NOMO-1 (cell line): ENCODE results near the gene ELN.
"Not testable (repeated sequence)": the region's sequence is repeated elsewhere in the genome, so short reads cannot be mapped to it uniquely, and the experiment has no call there.

Experiments
- DNase-seq, 2 experiments: peaks; one replicate each; lab custom pipeline; 2025; ENCODE audit not compliant: unreplicated experiment in 2 of 2; lab: John Stamatoyannopoulos, UW

Gene ELN

DNA sequence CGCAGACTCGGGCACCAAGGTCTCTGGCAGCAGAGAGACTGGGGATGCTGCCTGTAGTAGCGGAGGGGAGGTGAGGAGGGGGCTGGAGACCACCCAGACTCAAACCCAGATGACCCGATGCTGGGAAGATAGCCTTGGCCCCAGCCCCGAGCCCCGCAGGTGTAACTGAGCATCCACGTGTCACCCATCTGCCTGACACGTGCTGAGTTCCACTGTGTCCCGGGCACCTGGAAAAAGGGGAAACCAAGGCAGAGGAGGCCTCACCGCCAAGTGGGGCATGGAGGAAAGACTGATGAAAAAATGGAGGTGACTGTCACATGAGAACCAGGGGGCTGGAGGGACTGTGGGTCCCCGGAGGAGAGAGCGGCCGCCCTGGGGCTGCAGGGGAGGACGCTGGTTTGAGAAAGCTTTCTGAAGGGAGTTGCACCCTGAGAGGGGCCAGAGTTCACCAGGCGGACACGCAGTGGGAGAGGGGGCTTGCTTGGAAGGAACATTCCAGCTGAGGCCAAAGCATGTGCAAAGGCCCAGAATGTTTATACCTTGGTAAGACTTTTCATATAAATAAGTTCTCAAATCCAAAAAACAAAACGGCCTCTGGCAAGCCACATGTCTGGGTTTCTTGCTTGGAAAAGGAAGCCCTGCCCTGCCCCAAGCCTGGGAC, 27.4 kb upstream of the ELN start:
- no peak for DNase-seq

DNA sequence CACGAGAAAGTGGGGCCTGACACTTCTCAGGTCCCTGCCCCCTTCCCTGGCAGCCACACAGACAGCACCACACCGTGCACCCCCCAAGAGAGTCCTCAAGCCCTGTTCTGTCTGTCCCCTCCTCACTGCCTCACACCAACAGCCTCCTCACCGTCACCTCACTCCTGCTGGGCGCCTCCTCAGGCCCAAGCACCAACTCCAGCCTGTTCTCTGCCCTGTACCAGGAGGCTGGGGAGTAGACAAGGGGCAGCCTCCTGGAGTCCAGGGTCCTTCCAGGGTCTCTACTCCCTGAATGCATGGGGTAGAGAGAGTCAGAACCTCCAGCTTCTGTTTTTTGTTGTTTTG, 26.9 kb upstream of the ELN start:
- no peak for DNase-seq

- DNase-seq = peak; percentile 98 to 99
These were observed 25.4 kb upstream of the ELN start for GRCh38 chr7:74002474-74003017.

DNA sequence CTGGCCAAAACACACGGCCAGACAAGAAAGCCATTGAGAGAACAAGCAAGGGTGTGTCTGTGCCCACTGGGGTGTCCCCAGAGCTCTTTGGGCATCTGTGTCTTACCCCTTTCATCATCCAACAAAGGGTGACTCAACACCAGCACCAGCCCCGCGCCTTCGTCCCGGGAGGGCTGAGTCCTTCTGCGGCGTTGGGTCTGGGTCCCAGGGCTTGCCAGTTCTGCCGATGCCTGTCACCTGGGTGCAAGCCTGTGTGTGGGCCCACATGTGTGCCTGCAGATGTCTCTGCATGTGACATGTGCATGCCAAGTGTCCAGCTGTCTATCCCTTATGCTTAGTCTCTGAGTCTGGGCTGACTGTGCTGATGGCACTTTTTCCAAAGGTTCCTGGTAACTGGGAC, 24.4 kb upstream of the ELN start:
- no peak for DNase-seq

DNA sequence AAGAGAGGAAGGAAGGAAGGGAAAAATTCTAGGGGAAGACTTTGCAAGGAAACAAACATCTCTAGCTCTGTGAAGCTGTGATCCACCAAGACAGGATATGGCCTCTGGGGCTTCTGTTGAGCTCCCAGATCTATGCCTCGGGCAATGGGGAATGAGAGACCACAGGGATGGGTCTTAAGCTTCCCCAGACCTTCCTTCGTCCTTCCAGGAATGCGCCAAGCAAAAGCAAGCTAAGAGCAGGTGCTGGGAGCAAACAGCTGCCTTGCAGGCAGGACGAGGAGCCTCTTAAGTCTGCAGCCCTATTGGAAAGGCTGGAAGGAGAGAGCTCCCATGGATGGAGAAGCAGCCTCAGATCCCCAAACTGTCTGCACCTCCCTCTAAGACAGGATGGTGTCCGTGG, 21.9 kb upstream of the ELN start:
- no peak for DNase-seq

DNA sequence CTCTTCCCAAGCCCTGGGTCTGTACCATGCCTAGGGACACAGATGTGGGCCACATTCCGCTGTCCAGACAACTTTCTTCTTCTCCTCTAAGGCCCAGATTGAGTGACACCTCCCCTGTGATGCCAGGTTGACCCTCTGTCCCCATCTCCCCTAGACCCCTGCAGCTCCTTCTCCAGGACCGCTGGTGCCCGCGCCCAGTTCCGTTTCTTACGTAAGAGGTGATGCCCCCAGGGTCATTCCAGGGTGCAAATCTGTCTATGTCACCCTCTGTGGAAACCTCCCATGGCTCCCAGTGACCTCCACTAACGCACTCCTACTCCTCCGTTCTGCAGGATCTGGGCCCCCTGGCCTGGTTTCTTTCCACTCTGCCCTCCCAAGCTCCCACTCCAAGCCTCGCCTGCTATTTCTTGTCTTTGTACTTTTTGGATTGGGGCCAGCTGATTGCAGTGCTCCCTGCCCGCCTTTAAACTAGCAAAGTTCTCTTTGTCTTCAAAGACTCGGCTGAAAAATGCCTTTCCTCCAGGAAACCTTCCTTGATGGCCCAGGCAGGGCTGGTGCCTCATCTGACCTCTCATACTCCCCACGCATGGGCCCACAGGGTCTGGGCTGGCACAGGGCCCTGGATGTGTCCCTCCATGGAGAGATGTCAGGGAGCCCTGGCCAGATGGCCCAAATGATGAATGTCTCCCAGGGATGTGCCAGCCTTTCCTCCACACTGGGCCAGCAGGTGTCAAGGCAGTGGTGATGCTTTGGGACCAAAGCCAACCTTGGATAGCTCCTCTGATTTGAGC, 21.3 kb upstream of the ELN start:
- no peak for DNase-seq

DNA sequence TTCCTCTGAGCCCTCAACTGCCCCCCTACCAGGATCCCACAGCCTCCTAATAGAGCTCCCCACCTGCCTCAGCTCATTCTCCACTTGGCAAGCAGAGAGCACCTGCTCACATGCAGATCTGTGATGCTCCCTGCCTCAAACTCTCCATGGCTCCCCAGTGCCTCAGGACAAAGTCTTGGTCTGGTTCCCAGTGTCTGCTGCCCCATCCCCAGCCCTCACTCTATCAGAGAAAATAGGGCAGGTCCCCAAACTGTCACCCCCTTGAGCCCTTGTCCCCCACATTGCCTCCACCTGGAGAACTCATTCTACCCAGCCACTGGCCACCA, 20.8 kb upstream of the ELN start:
- DNase-seq = no peak

DNA sequence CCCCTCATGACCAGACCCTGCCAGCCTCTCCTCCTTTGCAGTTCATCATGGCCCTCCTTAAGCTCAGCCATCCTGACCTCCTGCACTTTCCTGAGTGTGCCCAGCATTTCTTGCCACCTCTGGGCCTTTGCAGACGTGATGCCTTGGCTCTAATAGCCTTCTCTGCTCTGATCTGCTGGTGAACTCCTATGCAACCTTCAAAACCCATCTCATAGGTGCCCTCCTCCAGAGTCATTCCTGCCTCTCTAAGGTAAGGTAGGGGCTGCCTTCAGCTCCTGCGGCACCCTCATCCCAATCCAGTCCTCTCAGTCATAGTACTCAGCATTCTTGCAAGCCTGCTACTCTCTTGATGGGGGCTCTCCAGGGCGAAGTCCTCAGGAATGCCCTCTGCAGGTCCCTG, 19.3 kb upstream of the ELN start:
- no peak for DNase-seq

GRCh38 chr7:74009719-74010118, 18.3 kb upstream of the ELN start:
- no peak for DNase-seq

GRCh38 chr7:74010407-74010806, 17.6 kb upstream of the ELN start:
- DNase-seq = no peak

DNA sequence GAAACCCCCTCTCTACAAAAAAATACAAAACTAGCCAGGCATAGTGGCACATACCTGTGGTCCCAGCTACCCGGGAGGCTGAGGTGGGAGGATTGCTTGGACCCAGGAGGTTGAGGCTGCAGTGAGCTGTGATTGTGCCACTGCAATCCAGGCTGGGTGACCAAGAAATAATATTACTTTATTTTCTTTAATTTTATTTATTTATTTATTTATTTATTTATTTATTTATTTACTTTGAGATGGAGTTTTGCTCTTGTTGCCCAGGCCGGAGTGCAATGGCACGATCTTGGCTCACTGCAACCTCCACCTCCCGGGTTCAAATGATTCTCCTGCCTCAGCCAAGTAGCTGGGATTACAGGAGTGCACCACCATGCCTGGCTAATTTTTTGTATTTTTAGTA, 16.6 kb upstream of the ELN start:
- not testable (repeated sequence) for DNase-seq

DNA sequence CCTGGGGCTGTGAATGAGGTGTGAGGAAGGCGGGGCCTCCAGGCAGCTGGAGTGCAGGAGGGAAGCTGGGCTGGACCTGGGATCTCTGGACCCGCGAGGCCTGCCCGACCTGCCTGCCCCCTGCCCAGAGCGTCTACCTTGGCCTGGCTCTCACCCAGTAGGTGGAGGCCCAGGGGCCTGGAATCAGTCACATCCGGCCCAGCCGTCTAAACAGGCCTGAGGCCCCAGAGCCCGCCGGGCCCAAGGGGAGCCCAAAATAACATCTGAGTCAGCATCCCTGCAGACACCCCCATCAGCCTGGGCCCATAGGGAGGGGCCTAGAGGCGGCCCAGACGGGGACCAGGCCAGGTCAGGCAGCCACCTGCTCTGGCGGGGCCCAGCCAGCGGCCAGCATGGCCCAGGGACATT, 15.1 kb upstream of the ELN start:
- peak; percentile 88 to 89 for DNase-seq

DNA sequence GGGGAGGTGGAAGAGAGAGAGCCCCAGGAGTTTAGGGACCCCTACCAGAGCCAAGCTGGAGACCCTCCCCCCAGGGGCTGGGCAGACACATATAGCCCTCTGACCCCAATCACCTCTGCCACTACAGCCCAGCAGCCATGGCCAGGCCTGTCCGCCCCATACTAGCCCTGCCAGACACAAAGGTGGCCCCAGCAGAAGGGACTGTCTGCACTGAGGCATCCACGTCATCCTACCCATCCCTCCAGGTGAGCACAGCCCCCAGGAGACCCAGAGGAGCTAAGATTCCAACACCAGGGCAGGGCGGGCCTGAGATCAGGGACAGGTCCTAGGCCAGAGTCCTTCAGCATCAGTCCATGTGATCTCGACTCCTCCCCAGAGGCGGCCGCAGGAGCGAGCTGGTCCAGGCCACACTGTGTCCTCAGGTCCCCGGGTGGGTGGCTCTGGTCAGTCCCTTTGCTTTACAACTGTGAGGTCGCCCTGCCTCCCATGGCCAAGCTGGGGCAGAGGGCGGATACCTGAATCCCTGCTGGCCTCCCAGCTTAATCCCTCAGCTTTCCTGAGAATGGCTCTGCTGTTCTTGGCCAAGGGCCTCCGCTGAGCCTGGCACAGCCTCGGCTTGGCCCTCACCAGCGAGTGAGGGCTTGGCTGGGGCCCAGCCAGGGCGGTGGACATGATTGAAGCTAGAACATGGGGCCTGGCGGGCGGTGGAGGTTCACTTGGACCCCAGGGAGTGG, 14.3 kb upstream of the ELN start:
- no peak for DNase-seq

DNA sequence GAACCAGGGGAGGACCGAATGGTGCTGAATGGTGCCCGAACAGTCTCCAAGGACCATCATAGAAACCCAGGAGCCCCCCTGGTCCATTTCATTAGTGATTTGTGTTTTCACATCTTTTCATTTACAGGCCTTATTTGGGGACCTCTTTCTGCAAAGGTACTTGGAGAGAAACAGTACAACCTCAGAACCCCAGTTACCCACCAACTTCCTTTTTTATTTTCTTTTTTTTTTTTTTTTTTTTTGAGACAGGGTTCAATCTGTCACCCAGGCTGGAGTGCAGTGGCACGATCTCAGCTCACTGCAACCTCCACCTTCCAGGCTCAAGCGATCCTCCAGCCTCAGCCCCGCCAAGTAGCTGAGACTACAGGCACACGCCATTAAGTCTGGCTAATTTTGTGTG, 13.0 kb upstream of the ELN start:
- DNase-seq = peak; percentile 53 to 69

- DNase-seq = no peak
These were observed 12.3 kb upstream of the ELN start for GRCh38 chr7:74015670-74016069.

GRCh38 chr7:74017125-74017524, 10.8 kb upstream of the ELN start:
- DNase-seq = no peak

DNA sequence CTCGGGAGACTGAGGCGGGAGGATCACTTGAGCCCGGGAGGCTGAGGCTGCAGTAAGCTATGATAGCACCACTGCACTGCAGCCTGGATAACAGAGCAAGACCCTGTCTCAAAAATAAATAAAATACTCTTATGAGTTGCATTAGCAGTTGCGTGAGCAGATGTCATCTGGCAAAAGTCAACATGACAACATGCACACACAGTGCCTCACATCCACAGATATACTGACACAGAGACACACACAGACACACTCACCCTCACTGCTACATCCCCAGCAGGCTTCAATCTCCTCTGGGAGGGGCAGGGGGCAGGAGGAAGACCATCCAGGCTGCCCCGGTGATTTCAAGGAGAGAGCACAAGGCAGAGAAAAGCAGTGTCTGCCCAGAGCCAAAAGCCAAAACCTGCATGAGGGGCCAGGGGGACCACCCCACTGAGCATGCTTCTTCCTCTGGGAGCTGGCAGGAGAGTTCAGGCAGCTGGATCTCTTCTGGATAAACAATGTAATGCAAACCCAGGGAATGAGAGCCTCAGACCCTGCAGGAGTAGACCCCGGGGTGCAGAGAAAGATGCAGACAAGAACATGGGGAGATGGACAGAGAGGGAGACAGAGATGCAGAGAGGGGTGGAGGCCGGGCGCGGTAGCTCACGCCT, 9.6 kb upstream of the ELN start:
- DNase-seq = no peak

DNA sequence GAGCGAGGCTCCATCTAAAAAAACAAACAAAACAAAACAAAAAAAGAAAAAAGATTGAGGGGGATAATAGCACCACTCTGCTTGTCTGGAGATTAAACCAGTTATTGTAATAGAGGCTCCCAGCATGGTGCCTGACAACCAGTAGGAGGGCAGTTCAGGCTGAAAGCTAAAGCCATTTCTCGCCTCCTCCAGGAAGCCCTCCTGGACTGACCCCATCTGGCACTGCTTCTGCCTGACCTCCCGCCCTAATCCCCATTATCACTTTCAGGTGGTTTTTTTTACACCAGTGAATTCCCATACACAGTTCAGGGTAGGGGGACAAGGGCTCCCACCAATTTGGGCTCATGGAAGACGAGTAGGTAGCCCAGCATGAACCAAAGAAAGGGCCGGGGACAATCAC, 8.8 kb upstream of the ELN start:
- DNase-seq = no peak

GRCh38 chr7:74020390-74020789, 7.6 kb upstream of the ELN start:
- DNase-seq = no peak

GRCh38 chr7:74021546-74022320, 6.2 kb upstream of the ELN start:
- no peak for DNase-seq

GRCh38 chr7:74022507-74022906, 5.5 kb upstream of the ELN start:
- DNase-seq = no peak
